HG03442 (cell line): ENCODE data around the gene ADIPOR2.
A peak's percentile ranks its signal among the peaks of the same experiment; 100 is the strongest.

Source experiments
- ATAC-seq: cut with Tn5 transposase; IDR thresholded peaks from one replicate; pipeline ENCODE4 v1.9.1; 2021; ENCODE audit warnings: mild to moderate bottlenecking, moderate library complexity; ENCODE audit not compliant: unreplicated experiment

Gene ADIPOR2

DNA sequence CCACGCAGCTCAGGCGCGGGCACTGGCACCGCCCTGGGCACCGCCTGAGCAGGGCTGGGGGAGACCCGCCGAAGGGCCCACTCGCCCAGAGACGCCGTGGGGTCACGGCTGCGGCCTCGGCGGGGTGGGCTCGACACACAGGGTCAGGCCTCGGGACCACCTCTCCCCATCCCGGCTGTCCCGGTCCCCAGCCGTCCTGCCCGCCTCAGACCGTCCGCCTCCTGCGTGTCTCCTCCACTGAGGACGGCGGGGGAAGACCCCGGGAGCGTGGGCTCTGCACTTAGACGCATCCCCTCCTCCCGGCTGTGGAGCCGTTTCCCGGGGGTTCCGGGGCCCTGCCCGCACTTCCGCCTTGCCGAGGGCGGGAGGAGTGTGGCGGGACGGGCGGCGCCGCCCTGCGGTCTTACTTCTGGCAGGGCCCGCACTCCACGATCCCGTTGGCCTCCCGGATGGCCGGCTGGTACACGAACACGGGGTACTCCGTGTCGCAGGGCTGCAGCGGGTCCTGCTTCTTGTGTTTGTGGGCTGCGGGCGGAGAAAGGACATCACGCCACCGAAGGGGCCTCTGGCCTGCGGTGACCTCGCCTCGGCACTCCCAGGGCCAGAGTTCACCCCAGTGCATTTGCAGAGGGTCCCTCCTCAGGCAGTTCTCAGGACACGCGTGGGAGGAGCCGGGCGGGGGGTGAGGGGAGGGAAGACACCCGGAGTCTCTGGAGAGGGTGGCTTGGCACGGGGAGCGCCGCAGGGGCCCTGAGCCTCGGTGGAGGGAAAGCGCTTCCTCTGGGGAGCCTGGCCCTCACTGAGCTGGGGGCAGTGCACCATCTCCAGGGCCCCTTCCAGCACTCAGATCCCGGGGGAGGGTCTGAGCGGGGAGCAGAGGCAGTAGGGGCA, 106.4 kb downstream of the ADIPOR2 start:
- ATAC-seq, result peak; percentile 11

DNA sequence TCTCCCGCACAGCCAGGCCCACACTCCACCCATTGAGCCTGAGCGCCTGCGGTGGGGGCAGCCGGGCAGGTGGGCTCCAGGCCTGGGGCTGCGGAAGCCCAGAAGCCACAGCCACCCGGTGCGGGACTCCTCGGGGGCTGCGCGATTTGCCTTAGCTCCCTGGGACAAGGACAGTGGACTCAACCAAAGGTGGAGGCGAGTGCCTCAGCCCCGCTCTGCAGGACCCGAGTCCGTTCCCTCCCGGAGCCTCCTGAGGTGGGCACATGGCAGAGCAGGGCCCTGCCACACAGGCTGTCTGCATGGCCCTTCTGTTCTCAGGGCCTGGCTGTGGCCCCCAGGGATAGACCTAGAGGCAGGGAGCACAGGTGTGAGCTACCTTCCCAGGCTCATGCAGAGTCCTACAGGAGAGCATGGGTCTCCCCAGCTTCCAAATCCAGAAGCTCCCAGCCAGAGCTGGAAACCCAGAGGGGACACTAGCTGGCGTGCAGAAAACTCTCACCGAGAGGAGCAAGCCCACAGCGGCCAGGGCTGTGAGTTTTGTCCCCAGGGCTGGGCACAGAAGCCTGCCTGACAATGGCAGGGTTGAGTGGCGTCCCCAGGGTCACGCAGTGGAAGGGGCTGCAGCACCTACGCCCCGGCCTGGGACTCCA, 107.2 kb downstream of the ADIPOR2 start:
- no peak for ATAC-seq

DNA sequence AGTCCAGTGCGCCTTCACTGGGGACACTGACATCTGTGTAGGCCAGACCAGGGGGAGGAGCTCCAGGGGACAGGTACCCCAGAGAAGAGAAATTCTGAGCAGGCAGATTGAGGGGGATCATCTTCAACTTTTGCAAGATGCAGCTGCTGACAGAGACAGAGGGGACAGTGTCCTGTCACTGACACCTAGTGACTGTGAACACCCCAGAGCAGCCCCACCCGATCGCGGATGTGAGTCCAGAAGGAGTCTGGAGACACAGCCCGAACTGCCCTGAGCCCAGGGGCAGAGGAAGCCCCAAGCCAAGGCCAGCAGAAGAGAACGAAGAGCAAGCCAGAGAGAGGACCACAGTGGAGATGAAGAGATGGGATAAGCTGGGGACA, 107.8 kb downstream of the ADIPOR2 start:
- no peak for ATAC-seq

DNA sequence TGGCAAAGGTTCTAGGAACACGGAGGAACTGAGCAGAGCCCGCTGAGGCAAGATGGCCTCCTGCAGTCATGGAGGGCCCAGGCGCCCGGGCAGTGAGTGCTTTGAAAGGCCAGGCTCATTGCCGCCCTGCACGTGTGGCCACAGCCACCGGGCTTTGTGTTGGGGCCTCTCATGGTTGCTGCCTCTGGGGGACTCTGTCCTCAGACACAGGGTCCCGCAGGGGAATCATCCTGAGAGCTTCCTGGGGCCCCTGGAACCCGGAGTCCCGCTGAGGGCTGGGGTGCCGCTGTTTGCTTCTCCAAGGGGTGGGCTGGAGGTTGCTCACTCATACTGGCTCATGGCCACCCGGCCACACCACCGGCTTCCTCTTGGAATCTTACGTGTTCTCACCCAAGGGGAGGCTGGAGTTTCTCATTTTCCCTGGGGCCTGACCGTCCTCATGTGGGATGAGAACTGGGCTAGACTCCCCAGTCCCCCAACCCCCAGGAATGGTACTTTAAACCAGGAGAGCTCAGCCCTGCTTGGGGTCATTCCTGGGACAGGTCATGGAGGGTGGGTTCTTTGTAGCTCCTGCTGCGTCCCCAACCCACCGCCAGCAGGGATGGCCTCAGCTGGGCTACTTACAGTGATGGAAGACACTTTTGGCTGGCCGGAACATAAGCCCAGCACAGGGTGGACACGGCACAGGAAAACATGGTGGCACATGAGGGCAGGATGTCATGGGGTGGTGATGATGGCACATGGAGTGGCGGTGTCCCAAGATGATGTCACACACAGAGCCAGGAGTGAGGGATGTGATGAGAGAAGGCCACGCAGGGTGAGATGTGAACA, 108.4 kb downstream of the ADIPOR2 start:
- ATAC-seq, result no peak

DNA sequence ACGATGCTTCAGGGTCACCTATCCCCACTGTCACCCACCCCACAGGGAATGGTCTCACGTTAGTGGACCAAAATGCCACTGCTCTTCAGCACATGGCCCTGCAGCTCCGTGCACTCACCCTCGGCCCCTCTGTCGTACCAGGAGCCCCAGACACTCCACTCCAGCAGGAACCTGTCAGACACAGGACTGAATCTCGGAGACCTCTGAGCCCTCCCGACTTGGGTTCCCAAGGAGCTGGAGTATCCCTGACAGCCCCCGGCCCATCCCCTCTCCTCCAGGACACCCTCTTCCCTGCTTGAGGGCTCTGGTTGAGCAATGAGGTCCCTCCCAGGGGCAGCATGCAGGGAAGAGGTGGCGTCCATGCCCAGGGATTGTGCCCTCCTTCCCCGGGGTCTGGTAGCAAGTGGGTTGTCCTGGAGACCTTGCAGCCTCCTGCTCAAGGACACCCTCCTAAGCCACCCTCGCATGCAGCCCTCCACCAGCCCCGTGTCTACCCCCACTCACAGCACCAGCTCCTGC, 109.1 kb downstream of the ADIPOR2 start:
- no peak for ATAC-seq

DNA sequence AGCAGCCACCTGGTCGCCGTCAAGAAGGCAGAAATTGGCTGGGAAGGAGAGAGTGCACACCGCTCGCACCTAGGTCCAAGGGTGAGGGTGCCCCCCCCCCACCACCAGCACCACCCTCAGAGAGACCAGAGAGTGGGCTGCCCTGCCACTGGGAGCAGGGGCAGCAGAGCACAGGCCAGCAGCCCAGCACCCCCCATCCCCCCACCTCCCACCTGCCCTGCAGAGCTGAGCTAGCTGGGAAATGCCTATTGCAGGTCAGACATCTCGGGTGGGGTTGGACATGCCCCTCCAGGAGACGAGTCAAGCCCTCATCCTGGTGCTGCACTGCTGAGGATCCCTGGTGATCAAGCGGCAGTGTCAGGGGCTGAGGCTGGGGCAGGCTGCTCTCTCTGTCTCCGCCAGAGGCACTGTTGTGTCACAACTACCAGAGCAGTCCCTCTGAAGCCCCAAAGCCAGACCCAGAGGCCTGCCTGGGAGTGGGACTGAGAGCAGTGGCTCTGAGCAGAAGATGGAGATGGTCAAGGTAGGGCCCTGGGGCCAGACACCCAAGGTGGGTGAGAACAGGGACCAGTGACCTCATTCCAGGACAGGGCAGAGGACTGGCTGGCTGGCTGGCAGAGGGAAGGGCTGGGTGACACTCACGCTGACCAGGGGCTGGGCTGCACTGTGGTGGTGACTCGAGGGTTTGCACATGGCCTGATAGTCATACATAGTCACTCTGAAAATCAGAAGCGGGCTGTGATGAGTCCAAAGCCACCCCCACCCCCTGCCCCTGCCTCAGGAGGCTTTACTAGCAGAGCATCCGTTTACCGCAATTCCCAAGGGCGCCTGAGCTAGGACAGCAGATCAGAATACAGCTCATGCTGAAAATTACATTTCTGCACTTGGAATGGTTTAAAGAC, 109.8 kb downstream of the ADIPOR2 start:
- ATAC-seq, result peak; percentile 30

DNA sequence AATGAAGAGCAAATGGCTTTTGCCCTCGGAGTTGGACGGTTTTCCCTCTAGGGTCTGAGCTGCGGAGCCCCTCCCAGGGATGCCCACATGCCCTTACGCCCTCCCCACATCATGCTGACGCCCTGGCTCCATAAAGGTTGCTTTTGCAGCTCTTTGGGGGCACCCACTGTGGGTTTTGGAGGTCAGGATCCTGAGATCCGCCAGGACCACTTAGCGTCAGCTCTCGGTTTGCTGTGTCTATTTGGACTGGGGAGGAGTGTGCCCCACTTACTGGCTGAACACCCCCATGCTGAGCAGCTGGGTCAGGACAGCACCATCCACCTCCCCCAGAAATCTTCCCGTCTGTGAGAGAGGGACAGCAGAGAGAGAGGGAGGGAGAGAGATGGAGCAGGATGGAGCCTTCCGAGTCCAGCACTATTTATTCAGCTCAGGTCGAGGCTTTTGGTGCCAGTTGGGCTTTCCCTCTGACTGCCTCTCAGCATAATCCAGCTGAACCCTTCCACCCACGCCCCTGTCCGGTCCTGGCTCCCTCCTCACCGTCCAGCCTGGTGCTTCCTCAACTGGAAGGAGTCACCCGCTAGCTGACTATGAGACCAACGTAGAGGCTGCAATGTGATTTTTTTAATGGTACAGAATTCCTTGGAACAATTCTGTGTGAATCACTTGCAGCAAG, 110.6 kb downstream of the ADIPOR2 start:
- no peak for ATAC-seq

DNA sequence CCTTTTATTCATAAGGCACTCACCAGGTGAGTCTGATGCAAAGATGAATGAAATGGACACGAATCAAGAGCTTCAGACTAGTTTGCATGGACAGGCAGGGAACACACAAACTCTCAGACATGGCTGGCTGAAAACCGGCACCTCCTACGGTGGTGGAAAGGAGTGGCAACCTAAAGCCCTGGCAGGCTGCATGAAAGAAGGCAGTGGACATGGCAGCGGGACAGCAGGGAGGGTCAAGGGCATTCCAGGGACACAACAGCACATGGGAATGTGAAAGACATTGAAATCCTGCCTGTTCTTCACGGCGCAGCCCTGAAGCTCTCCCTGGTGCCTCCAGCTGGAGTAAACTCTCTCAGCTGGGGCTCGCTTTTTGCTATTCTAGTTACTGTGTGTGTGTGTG, 112.9 kb downstream of the ADIPOR2 start:
- no peak for ATAC-seq

DNA sequence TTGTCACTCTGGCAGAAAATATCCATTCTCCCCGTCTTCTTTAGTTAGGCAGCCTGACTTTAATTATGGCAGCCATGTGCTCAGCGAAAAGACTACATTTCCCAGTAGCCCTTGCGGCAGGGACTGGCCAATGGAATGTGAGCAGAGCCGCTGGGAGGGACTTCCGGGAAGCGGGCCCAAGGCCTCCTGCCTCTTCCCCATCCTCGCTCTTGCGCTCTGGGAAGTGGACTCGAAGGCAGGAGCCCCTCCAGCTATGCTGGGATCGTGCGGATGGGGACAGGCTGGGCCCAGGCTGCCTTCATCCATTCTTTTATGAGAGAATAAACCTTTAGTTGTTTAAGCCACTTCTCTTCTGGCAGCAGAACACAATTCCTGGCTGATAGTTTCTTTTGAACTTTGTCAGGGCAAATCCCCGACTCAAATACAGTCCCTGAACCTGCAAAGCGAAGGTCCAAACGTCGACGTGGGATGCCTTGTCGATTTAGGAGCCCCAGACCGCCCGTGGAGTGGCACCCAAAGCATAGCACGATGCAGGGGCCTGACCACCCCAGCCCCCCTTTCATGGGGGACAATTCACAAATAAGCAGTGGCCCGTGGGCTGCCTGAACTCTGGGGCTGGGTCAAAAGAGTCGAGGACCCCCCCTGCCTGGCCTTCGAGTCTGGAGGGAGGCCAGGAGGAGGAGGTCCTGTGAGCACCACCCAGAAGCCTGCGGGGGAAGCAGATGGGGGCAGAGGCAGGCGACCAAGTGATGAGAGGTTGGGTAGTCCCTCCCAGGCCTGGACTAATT, 113.9 kb downstream of the ADIPOR2 start:
- peak; percentile 69 for ATAC-seq

DNA sequence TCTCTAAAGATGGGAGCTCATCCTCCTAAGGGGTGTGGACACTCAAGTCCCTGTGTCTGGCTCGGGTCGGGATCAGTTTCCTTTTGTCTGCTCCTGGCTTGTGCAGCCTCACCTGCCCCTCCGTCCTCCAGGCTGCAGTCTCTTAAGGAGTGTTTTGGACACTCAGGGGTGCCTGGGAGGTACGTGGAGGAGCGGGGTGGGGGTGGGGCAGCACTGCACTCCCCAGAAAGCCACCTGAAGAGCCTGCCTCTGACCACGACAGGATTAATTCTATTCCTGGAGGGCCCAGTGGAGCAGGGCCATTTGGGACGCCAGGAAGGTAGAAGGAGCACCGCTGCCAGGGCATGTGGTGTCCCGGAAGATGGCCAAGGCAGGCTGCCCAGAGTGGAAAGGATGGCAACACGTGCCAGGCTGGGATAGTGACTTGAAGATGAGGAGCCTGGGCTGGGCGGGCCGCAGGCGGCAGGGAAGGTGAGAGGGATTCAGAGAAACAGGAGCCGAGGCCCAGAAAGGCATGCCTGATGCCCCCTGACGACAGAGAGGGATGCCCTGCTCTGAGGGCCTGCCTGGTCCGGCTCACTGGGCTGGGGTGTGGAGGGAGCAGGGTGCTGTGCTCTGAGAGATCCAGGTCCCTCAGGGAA, 114.7 kb downstream of the ADIPOR2 start:
- no peak for ATAC-seq

DNA sequence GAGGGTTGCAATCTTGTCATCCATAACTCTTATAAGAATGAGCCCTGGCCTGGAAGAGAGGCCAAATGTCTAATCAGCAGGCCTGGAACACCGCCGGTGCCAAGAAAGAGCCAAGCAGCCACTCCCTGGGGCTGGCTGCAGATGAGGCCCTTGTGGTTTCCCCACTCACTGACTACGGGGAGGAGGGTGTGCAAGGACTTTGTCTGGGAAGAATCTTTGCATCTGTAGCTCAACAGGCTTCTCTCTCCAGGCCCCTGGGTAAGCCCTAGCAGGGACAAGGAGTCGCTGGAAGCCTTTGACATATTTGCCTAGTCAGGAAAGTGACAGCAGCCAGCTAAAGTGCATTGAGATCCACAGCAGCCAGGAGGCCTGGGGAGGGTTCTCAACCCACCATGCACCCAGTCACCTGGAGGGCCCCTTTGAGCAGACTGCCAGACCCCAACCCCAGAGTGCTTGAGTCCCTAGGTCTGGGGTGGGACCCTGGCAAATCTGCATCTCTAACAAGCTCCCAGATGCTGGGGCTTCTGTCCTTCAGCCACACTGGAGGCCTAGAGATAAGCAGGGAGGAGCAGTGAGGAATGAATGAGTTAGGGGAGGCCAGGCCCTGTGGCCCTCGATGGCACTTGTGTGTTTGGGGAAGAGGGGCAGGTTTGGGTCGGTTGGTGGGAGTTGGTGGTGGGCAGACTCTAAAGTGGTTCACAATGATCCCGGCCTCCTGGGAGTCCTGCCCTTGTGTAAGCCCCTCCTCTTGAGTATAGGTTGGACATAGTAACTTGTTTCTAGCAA, 115.6 kb downstream of the ADIPOR2 start:
- ATAC-seq, result no peak

DNA sequence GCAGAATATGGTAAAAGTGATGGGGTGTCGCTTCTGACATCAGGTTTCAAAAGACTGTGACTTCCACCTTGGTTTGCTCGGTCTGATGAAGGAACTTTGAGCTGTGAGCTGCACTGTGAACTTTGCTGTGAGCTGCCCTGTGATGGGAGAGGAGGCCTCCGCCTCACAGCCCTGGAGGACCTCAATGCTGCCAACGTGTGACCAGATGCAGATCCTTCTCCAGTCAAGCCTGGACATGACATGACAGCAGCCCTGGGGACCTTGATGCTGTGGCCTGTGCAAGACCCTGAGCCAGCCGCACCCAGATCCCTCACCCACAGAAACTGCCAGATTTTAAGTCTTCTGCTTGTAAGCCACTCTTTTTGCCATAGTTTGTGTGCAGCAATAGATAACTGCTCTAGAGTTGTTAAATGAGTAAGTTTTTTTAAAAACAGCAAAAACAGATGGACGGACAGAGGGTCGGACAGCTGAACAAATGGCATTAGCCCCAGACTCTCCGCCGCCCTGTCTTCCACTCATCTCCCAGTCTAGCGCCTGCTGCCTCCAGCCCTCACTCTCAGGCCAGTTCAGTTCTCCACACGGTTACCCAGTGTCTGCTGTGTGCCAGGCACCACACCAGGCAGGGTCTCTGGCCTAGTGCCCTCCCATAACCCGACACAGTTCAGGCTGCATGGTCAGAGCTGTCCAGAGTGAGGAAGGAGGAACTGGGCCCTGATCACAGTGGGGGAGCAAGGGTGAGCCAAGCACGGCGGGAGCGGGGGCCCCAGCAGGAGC, 116.4 kb downstream of the ADIPOR2 start:
- ATAC-seq, result no peak

DNA sequence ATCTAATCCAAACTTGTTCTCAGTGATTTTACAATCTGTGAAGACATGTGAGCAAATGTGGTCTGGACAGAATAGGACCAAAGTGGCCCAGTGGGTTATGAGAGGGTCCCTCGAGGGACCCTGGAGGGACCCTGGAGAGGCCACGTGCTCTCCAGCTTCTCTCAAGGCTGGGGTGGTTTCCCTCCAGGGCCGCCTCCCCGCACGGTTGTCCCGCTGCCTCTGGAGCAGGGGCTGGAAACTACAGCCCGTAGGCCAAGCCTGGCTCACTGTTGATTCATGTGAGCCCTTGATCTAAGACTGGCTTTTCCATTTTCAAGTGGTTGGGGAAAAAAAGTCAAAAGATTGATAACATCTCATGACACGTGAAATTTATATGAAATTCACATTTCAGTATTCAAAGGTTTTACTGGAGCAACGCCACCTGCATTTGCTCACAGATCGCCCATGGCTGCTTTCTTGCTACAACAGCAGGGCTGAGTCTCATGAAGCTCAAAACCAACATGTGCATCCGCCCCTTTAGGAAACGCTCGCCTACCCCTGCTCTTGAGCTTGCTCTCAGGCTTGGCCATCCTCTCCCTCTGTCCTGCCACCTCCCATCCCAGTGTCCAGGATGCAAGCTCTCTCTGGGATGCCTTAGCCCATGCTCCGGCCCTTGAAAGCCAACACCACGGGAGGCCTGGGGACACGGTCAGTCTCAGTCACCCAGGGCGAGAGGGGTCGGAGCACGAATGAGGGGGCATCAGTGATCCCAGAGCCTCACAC, 117.3 kb downstream of the ADIPOR2 start:
- ATAC-seq, result no peak

DNA sequence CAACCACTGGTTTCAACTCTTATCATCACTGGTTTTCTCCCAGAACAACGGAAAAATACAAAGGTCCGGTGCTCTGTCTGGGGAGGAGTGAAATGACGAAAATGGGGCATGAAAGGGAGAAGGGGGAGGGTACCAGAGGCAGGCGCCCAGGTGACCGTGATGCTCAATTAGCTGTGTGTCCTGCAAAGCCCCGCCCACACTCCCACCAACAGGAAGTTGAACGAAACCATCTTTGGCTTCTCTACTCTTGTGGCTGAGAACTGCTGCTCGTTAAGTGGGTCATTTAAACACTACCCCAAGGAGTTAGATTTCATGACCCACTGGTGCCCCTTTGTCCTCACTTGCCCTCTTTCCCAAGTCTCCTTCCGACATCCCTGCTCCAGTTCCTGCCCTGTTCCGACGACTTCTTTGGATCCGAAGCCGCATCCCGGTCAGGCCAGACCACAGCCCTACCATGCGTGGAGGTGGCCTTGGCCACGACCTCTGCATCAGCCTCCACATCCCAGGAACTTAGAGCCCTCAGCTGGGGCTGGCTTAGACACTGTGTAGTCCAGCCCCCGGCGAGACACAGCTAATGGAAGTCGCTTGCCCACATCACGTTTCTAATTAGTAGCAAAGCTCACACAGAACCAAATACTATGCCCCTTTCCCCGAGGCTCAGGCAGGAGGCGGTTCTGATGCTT, 118.1 kb downstream of the ADIPOR2 start:
- ATAC-seq, result no peak

DNA sequence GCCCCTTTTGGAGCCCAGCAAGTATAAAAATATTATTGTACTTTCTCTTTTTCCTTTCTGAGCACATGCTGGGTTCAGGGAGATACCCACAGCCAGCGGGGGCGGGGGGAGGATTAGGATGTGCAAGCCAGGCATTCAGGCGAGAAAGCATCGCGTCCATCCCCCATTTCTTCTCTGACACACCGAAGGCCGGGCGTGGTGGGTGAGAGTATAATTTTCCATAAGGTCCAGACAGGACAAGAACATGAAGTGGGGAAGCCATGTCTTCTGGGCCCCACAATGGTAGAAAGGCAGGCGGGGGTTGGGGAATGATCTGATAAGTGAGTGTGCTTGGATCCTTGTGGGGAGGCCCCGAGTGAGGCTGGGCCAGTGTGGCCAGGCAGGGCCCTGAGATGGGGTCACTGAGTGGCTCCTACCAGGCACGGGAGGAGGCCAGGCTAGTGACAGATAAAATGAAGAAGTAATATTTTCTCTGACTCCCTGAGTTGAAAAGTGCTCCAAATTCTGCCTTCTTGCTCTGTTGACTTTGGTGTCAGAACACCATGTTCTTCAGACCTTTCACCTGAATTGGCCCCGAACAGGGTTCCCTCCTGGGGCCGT, 118.8 kb downstream of the ADIPOR2 start:
- ATAC-seq, result no peak
